ENCODE data around the gene CLUH. TPM values are rescaled to one million over a fixed set of nuclear protein-coding genes. Genes with fewer than 3 reads are reported as not detected.
A peak's percentile ranks its signal among the peaks of the same experiment; 100 is the strongest.

CLUH gene
- total and polyA plus RNA-seq, 12 donors: 55.6 to 198 (median 167) TPM

DNA sequence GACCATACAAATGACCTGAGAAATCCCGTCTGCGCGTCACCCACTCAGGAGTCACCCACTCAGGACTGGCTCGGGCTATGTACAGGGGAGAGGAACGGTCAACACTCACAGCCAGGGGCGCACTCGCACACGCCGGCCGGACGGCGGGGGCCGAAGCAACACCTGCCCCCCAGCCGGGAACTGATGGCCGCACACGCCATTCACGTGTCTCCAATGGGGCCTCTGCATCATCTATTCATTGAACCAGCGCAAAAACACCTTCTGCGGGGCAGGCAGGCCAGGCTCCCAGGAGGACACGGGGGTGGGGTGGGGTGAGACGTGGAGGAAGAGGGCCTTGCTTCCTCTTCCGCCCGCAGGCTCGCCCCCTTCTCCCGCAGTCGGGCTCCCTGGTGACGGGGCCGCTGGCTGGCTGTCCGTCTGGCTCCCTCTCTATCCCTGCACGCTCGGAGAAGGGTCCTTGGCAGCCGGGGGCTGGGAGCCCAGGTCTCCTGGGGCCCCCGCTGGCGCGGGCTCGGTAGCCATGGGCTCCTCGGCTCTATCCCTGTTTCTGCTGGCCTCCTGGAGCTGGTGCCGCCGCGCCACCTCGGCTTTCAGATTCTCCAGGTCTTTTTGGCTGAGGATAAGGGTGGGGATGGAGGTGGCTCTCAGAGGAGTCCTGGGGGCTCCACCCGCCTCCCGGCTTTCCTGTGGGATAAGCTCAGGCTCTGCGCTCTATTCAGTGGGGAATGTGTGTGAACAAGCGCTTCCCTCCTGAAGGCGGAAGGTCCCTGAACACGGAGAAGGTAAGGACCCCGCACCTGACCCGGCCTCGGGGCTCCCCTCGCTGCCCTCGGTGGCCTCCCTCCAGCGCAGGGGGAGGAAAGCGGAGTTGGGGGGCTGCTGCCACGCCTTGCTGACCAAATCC, 21.1 kb downstream of the CLUH start:
- DNase-seq (peak; percentile 16 to 24), ATAC-seq (peak in 3 of 8 donors; percentile 2 to 14 (median 8))
- Histone ChIP-seq H3K4me3 (peak overlapping the region in 8 of 10 donors; percentile 2 to 41 (median 22)), H3K27ac (peak overlapping the region in 2 of 10 donors; percentile 4 to 31), H3K27me3 (no peaks in the 10 kb centered on the region), H3K36me3 (peaks cover 6 to 65% (median 49%) of the 10 kb centered on the region in 9 donors), H3K4me1 (peaks cover 7 to 54% (median 33%) of the 10 kb centered on the region in 9 donors), H3K9me3 (no peaks in the 10 kb centered on the region)
- intact Hi-C loops (cut with DNase I): no loop called here
- WGBS, 2 donors: 73 to 78% methylated on average over 55 of the region's 55 CpGs
- TF ChIP-seq, protein P1, sequence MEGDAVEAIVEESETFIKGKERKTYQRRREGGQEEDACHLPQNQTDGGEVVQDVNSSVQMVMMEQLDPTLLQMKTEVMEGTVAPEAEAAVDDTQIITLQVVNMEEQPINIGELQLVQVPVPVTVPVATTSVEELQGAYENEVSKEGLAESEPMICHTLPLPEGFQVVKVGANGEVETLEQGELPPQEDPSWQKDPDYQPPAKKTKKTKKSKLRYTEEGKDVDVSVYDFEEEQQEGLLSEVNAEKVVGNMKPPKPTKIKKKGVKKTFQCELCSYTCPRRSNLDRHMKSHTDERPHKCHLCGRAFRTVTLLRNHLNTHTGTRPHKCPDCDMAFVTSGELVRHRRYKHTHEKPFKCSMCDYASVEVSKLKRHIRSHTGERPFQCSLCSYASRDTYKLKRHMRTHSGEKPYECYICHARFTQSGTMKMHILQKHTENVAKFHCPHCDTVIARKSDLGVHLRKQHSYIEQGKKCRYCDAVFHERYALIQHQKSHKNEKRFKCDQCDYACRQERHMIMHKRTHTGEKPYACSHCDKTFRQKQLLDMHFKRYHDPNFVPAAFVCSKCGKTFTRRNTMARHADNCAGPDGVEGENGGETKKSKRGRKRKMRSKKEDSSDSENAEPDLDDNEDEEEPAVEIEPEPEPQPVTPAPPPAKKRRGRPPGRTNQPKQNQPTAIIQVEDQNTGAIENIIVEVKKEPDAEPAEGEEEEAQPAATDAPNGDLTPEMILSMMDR (IDR thresholded peaks at IDR 0.05): peak in 1 of 9 donors; percentile 27

DNA sequence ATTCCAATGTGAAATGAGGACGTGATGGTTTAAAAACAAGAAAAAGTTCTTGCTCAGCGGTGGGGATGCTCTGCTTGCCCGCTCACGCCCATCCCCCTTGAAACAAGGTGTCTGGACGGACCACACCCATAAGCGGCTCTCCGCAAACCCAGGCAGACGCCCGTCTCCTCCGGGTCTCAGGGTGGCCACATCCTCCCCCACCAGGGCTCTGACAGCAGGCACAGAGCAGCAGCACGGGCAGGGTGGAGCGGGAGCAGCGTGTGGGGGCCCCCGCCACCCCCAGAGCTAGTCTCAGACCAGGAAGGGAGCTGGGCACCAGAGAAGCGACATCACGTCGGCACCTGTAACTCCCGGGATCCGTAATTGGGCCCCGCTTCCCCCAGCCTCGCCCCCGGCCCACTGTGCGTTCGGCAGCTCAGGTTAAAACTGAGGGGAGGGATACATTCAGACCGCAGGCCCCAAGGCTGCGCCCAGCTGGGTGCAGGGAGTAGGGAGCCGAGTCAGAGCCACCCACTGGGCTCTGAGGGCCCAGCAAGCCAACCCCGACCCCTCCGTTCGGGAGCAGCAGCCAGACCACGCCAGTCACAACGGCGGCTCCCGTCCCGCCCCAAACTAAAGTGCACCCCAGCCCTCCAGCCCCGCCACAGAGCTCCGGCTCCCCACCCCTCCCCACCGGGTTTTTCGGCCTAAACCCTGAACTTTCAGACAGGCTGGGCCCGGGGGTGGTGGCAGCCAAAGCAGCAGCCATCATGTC, 22.0 kb downstream of the CLUH start:
- TF ChIP-seq, protein P1 (IDR thresholded peaks at IDR 0.05): no peak
- H3K27ac ChIP-seq: peak overlapping the region in 2 of 10 donors; percentile 4 to 31
- H3K36me3 ChIP-seq: peaks cover 2 to 61% (median 41%) of the 10 kb centered on the region in 9 donors
- WGBS, 2 donors: 65 to 69% methylated on average over 40 of the region's 40 CpGs
- no peaks in the 10 kb centered on the region for H3K9me3 ChIP-seq
- ATAC-seq: peak in 4 of 8 donors; percentile 2 to 13 (median 4)
- peak; percentile 5 to 14 for DNase-seq
- intact Hi-C loops (cut with DNase I): loop anchor here in 3 of 10 donors (10.0 kb wide), 2 partner anchors 95 to 175 kb away; partner anchors contain the start of genes METTL16 (in 2 of the 3) and PAFAH1B1 (in 1 of the 3)
- H3K4me3 ChIP-seq: peak overlapping the region in 7 of 10 donors; percentile 2 to 41 (median 17)
- no peaks in the 10 kb centered on the region for H3K27me3 ChIP-seq
- H3K4me1 ChIP-seq: peaks cover 7 to 54% (median 33%) of the 10 kb centered on the region in 9 donors

DNA sequence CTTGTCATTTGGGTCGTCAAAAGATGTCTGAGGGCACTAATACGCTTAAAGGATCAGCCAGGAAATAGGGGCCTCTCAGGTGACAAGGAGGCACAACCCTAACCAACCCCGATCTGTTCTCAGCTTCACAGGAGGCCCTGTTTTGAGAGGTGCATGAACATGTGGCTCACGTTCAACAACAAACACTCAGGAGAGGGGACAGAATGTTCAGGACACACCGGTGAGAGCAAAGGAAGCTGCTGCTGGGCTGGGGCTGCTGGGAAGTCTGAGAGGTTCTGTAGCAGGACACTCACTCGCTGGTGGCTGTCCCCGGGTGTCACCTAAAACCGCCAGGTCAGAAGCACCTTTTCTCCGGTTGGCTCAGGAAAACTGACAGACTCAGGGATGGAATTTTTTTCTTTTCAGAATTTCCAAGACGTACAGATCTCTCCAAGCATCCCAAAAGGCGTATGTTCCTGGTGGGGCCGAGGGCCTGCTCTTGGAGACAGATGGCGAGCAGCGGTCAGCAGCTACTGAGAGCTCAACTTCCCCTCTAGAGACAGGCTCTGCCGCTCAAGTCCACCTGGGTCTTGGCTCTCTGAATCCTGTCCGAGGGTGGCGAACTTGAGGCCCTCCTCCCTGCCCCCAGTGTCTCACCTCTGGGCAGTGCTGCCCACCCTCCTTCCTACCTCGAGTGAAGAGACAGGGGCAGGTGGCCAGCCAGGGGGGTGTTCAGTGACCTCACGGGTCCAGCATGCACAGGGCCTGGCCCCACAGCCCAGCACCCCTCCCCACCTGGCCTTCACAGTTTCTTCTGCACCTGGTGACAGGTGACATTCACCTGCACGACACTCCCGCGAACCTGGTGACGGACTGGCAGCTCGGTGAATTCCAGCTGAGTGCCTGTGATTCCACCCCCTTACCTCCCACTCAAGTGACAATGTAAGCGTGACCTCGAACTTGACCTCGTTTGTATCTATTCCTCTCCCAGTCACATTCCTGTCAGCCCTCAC, 22.9 kb downstream of the CLUH start:
- Histone ChIP-seq H3K4me3 (no peak overlapping the region), H3K36me3 (peaks cover 0 to 61% (median 36%) of the 10 kb centered on the region in 9 donors), H3K27ac (peak overlapping the region in 4 of 10 donors; percentile 12 to 67 (median 28)), H3K27me3 (no peaks in the 10 kb centered on the region), H3K9me3 (no peaks in the 10 kb centered on the region), H3K4me1 (peaks cover 7 to 54% (median 33%) of the 10 kb centered on the region in 9 donors)
- peak; percentile 6 to 21 for DNase-seq
- WGBS, 2 donors: 53 to 54% methylated on average over 27 of the region's 27 CpGs
- peak in 6 of 8 donors; percentile 1 to 55 (median 20) for ATAC-seq
- intact Hi-C loops (cut with DNase I): loop anchor here in 3 of 10 donors (10.0 kb wide), 2 partner anchors 94 to 174 kb away; partner anchors contain the start of genes METTL16 (in 2 of the 3) and PAFAH1B1 (in 1 of the 3)
- TF ChIP-seq, protein P1 (IDR thresholded peaks at IDR 0.05): no peak
